GM18508 (cell line): ENCODE results near the gene FUS.
"Not testable (repeated sequence)": the region's sequence is repeated elsewhere in the genome, so short reads cannot be mapped to it uniquely, and the experiment has no call there.

Experiments used
- ATAC-seq: cut with Tn5 transposase; IDR thresholded peaks from one replicate; pipeline ENCODE4 v1.9.1; 2021; ENCODE audit warnings: moderate number of reproducible peaks; ENCODE audit not compliant: insufficient read depth, unreplicated experiment

The FUS gene

GRCh38 chr16:31179747-31180459 is at the start of gene FUS:
TSS of gene FUS (plus strand) at chr16:31180139. CDS start at chr16:31180215, 76 bp downstream.
- ATAC-seq, result peak; percentile 38

- no peak for ATAC-seq
Observed at GRCh38 chr16:31130336-31130891, 49.5 kb upstream of the FUS start.

GRCh38 chr16:31130899-31131298 is 49.0 kb upstream of the FUS start:
- ATAC-seq, result no peak

- ATAC-seq, result no peak
Observed at GRCh38 chr16:31131416-31131815, 48.5 kb upstream of the FUS start.

GRCh38 chr16:31131841-31132271 is 48.1 kb upstream of the FUS start:
- no peak for ATAC-seq

- ATAC-seq, result no peak
Observed at GRCh38 chr16:31132303-31132979, 47.5 kb upstream of the FUS start.

GRCh38 chr16:31133046-31133501 is 46.9 kb upstream of the FUS start:
- ATAC-seq, result no peak

GRCh38 chr16:31134091-31134571 is 45.8 kb upstream of the FUS start:
- no peak for ATAC-seq

- no peak for ATAC-seq
Observed at GRCh38 chr16:31134625-31135534, 45.1 kb upstream of the FUS start.

- ATAC-seq, result no peak
Observed at GRCh38 chr16:31135535-31136286, 44.2 kb upstream of the FUS start, which contains the start of gene PRSS8. TSS of gene PRSS8 (minus strand) at chr16:31135727. CDS start at chr16:31135498, 229 bp downstream.

- no peak for ATAC-seq
Observed at GRCh38 chr16:31136287-31136662, 43.7 kb upstream of the FUS start.

- ATAC-seq, result not testable (repeated sequence)
Observed at GRCh38 chr16:31136822-31137499, 43.0 kb upstream of the FUS start.

GRCh38 chr16:31138621-31139578 is 41.0 kb upstream of the FUS start:
- no peak for ATAC-seq

- ATAC-seq, result not testable (repeated sequence)
Observed at GRCh38 chr16:31141071-31141469, 38.9 kb upstream of the FUS start.

- no peak for ATAC-seq
Observed at GRCh38 chr16:31141489-31142108, 38.3 kb upstream of the FUS start.

GRCh38 chr16:31142109-31143010 is 37.6 kb upstream of the FUS start:
- peak; percentile 58 for ATAC-seq
